Lower lobe of right lung (tissue), 2 donors: ENCODE results near the gene EPM2A. TPM values are rescaled to one million over a fixed set of nuclear protein-coding genes. Genes with fewer than 3 reads are reported as not detected.

Experiments used
- ATAC-seq, 2 donors: fragments of 200-7000 bp; cut with Tn5 transposase; one replicate each; pipeline ENCODE4 v1.9.1; 2020 to 2022; ENCODE audit warnings: mild to moderate bottlenecking in 2 of 2, moderate library complexity in 2 of 2
- DNase-seq: peaks from one replicate; pipeline ENCODE4 v3.0.0-alpha.2; 2020
- H3K27ac ChIP-seq: fragments of 200-600 bp; one replicate; pipeline ENCODE4 v1.8.0; 2022
- H3K27me3 ChIP-seq: fragments of 200-600 bp; one replicate; pipeline ENCODE4 v1.8.0; 2022; ENCODE audit warnings: low read depth
- H3K36me3 ChIP-seq: fragments of 200-600 bp; one replicate; pipeline ENCODE4 v1.8.0; 2022; ENCODE audit warnings: mild to moderate bottlenecking
- H3K4me1 ChIP-seq: fragments of 200-600 bp; one replicate; pipeline ENCODE4 v1.8.0; 2022
- H3K4me3 ChIP-seq: fragments of 200-600 bp; one replicate; pipeline ENCODE4 v1.8.0; 2022; ENCODE audit warnings: mild to moderate bottlenecking
- H3K9me3 ChIP-seq: fragments of 200-600 bp; one replicate; pipeline ENCODE4 v1.8.0; 2022
- intact Hi-C: fragments of 100-400 bp; cut with DNase I; formaldehyde crosslinking; loops from one replicate; pipeline ENCODE4 v1.11.0; 2022
- total RNA-seq: library from RNA; stranded (reverse); fragmentation: NEBNext Ultra II Directional; extraction: Animal tissue kit (Norgen Biotek cat#: 25700); gene quantifications from one replicate; pipeline ENCODE4 v1.2.1, GENCODE V29; 2021
- TF ChIP-seq, protein P1 (sequence below): fragments of 200-600 bp; IDR thresholded peaks from one replicate; pipeline ENCODE4 v1.8.0; 2022; ENCODE audit warnings: antibody characterized with exemption, mild to moderate bottlenecking
- donor health status: DM: no; HTN: yes; CAD: no; lungs with severe emphysema.

Gene EPM2A
- total RNA-seq, 1 donor from 2014 or later = 10.6 TPM

DNA sequence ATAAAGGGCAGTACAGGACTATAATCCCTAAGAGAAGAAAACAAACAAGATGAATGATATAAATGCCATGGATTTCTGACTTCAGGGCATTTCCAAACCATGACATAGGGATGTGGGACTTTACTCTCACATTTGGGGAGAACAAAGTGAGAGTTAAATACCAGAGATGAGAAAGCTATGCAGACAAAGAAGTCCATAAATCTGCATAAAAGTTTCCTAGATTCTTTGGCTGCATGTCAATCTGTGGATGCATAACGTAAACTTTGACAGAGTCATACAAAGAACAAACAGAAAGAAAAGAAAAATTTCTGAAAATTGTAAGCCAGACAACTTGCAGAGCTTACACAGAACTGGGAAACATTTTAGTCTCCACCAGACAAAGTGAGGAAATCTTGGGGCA is 11.7 kb downstream of the EPM2A start:
- TF ChIP-seq, protein P1, sequence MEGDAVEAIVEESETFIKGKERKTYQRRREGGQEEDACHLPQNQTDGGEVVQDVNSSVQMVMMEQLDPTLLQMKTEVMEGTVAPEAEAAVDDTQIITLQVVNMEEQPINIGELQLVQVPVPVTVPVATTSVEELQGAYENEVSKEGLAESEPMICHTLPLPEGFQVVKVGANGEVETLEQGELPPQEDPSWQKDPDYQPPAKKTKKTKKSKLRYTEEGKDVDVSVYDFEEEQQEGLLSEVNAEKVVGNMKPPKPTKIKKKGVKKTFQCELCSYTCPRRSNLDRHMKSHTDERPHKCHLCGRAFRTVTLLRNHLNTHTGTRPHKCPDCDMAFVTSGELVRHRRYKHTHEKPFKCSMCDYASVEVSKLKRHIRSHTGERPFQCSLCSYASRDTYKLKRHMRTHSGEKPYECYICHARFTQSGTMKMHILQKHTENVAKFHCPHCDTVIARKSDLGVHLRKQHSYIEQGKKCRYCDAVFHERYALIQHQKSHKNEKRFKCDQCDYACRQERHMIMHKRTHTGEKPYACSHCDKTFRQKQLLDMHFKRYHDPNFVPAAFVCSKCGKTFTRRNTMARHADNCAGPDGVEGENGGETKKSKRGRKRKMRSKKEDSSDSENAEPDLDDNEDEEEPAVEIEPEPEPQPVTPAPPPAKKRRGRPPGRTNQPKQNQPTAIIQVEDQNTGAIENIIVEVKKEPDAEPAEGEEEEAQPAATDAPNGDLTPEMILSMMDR = no peak
- H3K36me3 ChIP-seq = peaks cover 4% of the 10 kb centered on the region
- intact Hi-C loops = no loop called here
- DNase-seq = no peak
- no peak for ATAC-seq
- H3K4me1 ChIP-seq = no peaks in the 10 kb centered on the region
- no peaks in the 10 kb centered on the region for H3K27me3 ChIP-seq
- H3K27ac ChIP-seq = no peak overlapping the region
- H3K4me3 ChIP-seq = no peak overlapping the region
- H3K9me3 ChIP-seq = peaks cover 14% of the 10 kb centered on the region

DNA sequence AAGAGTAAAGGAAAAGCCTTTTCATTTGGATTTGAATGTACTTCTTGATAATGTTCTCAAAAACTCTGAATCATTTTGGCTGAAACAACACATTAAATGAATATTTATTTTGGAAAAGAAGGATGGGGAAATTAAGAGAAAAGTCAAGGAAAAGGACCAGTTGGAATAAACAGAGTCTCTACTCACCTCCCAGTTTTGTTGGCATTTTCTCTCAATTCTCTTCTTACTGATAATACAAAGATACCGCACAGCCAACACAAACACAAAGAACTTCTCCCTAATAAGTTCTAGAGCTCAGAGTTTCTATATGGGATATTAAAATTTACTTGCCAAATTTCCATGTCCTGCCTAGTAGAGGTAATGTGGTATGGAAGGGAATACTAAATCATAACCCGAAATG is 13.1 kb downstream of the EPM2A start:
- Histone ChIP-seq H3K4me1 (no peaks in the 10 kb centered on the region), H3K4me3 (no peak overlapping the region), H3K9me3 (peaks cover 9% of the 10 kb centered on the region), H3K36me3 (peaks cover 4% of the 10 kb centered on the region), H3K27ac (no peak overlapping the region), H3K27me3 (no peaks in the 10 kb centered on the region)
- intact Hi-C loops = no loop called here
- TF ChIP-seq, protein P1 = no peak
- no peak for DNase-seq
- no peak for ATAC-seq

DNA sequence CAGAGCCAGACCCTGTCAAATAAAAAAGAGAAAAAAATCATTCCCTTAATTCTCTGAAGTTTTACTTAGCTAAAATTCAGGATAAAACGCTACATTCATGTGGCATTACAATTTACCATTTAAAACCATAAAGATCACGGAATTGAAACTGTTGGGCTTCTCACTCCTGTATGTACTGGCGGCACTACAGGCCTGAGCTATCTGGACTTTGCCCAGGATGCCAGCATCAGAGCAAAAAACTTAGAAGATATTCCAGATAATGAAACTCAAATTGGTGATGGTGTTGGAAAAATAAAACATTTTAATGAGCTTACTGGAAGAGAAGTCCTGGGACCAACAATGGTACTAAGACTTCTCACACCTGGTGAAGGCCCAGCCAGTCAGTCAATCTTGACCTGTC is 14.2 kb downstream of the EPM2A start:
- intact Hi-C loops = no loop called here
- no peak overlapping the region for H3K27ac ChIP-seq
- ATAC-seq = no peak
- peaks cover 9% of the 10 kb centered on the region for H3K9me3 ChIP-seq
- no peaks in the 10 kb centered on the region for H3K4me1 ChIP-seq
- TF ChIP-seq, protein P1 = no peak
- H3K4me3 ChIP-seq = no peak overlapping the region
- peaks cover 4% of the 10 kb centered on the region for H3K36me3 ChIP-seq
- H3K27me3 ChIP-seq = no peaks in the 10 kb centered on the region
- DNase-seq = no peak

DNA sequence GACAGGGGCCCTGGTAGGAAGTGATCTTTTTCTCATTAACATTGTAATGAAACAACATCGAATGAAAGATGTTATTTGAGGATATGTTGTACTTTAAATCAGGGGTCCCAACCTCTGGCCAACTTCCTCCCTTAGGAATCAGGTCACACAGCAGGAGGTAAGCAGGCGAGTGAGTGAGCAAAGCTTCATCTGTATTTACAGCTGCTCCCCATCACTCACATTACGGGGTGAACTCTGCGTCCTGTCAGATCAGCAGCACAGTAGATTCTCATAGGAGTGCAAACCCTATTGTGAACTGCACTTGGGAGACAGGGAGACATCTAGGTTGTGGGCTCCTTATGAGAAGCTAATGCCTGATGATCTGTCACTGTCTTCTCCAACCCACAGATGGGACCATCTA is 19.9 kb downstream of the EPM2A start:
- H3K36me3 ChIP-seq = no peaks in the 10 kb centered on the region
- no peaks in the 10 kb centered on the region for H3K9me3 ChIP-seq
- H3K4me3 ChIP-seq = no peak overlapping the region
- no peaks in the 10 kb centered on the region for H3K27me3 ChIP-seq
- DNase-seq (no peak), ATAC-seq (no peak)
- TF ChIP-seq, protein P1 = no peak
- H3K27ac ChIP-seq = no peak overlapping the region
- intact Hi-C loops = no loop called here
- H3K4me1 ChIP-seq = no peaks in the 10 kb centered on the region

DNA sequence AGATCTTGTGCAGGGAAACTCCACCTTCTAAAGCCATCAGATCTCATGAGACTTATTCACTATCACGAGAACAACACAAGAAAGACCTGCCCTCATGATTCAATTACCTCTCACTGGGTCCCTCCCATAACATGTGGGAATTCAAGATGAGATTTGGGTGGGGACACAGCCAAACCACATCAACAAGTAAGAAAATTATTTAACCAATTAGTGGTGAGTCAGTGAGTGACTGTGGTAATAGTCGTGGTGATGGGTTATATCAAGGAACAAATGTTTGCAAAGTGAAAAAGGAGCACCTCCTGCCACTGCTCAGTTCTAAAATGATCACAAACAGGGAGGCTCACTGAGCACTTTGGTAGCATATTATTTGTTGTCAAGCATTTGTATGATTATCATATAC is 20.6 kb downstream of the EPM2A start:
- ATAC-seq (no peak), DNase-seq (no peak)
- intact Hi-C loops = no loop called here
- Histone ChIP-seq H3K4me1 (no peaks in the 10 kb centered on the region), H3K27ac (no peak overlapping the region), H3K36me3 (no peaks in the 10 kb centered on the region), H3K27me3 (no peaks in the 10 kb centered on the region), H3K9me3 (no peaks in the 10 kb centered on the region), H3K4me3 (no peak overlapping the region)
- TF ChIP-seq, protein P1 = no peak

DNA sequence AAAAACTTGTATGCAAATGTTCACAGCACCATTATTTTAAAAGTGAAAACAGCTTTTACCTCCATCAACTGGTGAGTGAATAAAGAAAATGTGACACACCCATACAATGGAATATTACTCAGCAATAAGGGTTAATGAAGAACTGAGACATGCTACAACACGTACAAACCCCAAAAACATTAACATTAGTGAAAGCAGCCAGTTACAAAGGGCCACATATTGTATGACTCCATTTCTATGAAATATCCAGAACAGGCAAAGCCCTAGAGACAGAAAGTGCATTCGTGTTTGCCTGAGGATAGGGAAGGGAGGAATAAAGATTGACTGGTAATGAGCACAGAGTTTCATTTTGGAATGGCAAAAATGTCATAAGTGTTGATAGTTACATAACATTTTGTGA is 21.5 kb downstream of the EPM2A start:
- TF ChIP-seq, protein P1 = no peak
- Histone ChIP-seq H3K27me3 (no peaks in the 10 kb centered on the region), H3K36me3 (no peaks in the 10 kb centered on the region), H3K4me1 (no peaks in the 10 kb centered on the region), H3K4me3 (no peak overlapping the region), H3K9me3 (no peaks in the 10 kb centered on the region), H3K27ac (no peak overlapping the region)
- intact Hi-C loops = no loop called here
- no peak for ATAC-seq
- DNase-seq = no peak
